GM12878 (cell line): ENCODE measurements around the gene TBL1XR1.

ENCODE experiments used
- KDM1A ChIP-seq: fragments of 200-600 bp; sonication (generic); IDR thresholded peaks from 2 replicates; pipeline ENCODE4 v1.6.1; 2016; ENCODE audit warnings: borderline replicate concordance
- POLR2A ChIP-seq: IDR thresholded peaks from 2 replicates; pipeline ENCODE4 v1.6.1; 2011; ENCODE audit warnings: low read depth, mild to moderate bottlenecking, low read length
- POLR2AphosphoS5 ChIP-seq: IDR thresholded peaks from 2 replicates; pipeline ENCODE4 v1.6.1; 2011; ENCODE audit warnings: mild to moderate bottlenecking, low read length, inconsistent platforms
- STAT1 ChIP-seq: fragments of 450-650 bp; conservative IDR thresholded peaks from 2 replicates; pipeline ENCODE4 v1.6.1; 2014; ENCODE audit warnings: antibody characterized with exemption, mild to moderate bottlenecking
- TF ChIP-seq, protein P1 (sequence below): IDR thresholded peaks from 2 replicates; pipeline ENCODE4 v1.6.1; 2012; ENCODE audit warnings: low read depth, low read length, improper control_type of control experiment
- TF ChIP-seq, protein P2 (sequence below), 3 experiments: IDR thresholded peaks in 2 of 3; conservative IDR thresholded peaks in 1 of 3; 2 replicates each; pipeline ENCODE4 v1.5.1; 2011; ENCODE audit warnings: low read depth in 3 of 3, low read length in 3 of 3, mild to moderate bottlenecking in 3 of 3, control low read depth in 2 of 3, moderate library complexity in 2 of 3, inconsistent platforms in 1 of 3, mixed read lengths in 1 of 3; ENCODE audit not compliant: control insufficient read depth in 2 of 3, insufficient read depth in 1 of 3; ENCODE audit errors: extremely low read depth in 1 of 3

DNA sequence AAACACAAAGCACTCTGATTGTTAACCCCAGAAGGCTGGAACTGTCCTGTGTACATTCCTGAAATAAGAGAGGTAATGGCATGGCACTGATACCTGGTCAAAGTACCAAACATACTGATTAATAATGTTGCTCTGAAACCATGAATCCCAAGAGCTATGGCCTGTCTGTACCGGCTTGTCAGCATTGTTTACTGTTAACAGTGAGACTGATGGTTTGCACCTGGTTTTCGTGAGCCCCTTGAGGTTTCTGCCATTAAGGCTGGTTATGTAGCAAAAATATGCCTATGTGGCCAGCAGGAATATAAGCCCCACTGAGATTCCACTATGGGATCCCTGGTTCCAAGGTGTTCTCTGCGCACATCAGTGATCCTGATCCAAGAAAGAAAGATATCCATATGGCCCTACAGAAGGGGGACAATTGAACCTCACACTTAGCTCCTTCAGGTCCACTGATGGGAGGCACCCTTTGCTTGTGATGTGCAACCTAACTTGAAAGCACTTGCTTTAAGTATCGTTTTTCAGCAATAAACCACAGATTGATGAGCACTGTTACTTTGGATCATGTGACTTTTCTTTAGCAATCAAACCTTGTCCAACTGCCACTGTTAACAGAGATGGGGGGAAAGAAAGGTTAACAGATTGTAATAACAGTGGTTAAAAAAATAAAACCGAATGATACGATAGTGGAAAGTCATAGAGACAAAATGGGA lies 65.2 kb downstream of the TBL1XR1 start:
- TF ChIP-seq, protein P1, sequence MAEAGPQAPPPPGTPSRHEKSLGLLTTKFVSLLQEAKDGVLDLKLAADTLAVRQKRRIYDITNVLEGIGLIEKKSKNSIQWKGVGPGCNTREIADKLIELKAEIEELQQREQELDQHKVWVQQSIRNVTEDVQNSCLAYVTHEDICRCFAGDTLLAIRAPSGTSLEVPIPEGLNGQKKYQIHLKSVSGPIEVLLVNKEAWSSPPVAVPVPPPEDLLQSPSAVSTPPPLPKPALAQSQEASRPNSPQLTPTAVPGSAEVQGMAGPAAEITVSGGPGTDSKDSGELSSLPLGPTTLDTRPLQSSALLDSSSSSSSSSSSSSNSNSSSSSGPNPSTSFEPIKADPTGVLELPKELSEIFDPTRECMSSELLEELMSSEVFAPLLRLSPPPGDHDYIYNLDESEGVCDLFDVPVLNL = no peak
- TF ChIP-seq, protein P2, sequence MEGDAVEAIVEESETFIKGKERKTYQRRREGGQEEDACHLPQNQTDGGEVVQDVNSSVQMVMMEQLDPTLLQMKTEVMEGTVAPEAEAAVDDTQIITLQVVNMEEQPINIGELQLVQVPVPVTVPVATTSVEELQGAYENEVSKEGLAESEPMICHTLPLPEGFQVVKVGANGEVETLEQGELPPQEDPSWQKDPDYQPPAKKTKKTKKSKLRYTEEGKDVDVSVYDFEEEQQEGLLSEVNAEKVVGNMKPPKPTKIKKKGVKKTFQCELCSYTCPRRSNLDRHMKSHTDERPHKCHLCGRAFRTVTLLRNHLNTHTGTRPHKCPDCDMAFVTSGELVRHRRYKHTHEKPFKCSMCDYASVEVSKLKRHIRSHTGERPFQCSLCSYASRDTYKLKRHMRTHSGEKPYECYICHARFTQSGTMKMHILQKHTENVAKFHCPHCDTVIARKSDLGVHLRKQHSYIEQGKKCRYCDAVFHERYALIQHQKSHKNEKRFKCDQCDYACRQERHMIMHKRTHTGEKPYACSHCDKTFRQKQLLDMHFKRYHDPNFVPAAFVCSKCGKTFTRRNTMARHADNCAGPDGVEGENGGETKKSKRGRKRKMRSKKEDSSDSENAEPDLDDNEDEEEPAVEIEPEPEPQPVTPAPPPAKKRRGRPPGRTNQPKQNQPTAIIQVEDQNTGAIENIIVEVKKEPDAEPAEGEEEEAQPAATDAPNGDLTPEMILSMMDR (IDR thresholded peaks at IDR 0.05 in 2 of 3, conservative IDR thresholded peaks at IDR 0.05 in 1 of 3; ENCODE audit: control insufficient read depth in 2 of 3, extremely low read depth in 1 of 3, insufficient read depth in 1 of 3, low read depth in 3 of 3, low read length in 3 of 3) = no peak
- TF ChIP-seq KDM1A = no peak
- no peak for TF ChIP-seq STAT1
- TF ChIP-seq POLR2AphosphoS5 = no peak
- TF ChIP-seq POLR2A = no peak
